H9 (cell line): ENCODE data around the gene FOXN4. TPM values are rescaled to one million over a fixed set of nuclear protein-coding genes. Genes with fewer than 3 reads are reported as not detected.

Experiments used
- DNase-seq: peaks from one replicate; pipeline ENCODE4 v3.0.0-alpha.2; 2017
- H2AFZ ChIP-seq: one replicate; pipeline ENCODE4 v1.6.1; 2013; ENCODE audit warnings: mild to moderate bottlenecking, low read length, control low read depth, moderate library complexity
- H2AK5ac ChIP-seq: 2 replicates; pipeline ENCODE4 v1.6.1; 2013; ENCODE audit warnings: low read length, control low read depth, mixed read lengths; ENCODE audit not compliant: insufficient read length
- H2BK120ac ChIP-seq: one replicate; pipeline ENCODE4 v1.6.1; 2013; ENCODE audit warnings: low read depth, mild to moderate bottlenecking, low read length, control low read depth, inconsistent platforms; ENCODE audit not compliant: poor library complexity, severe bottlenecking
- H2BK12ac ChIP-seq: 2 replicates; pipeline ENCODE4 v1.6.1; 2013; ENCODE audit warnings: low read length, control low read depth, mixed read lengths, low read depth; ENCODE audit not compliant: insufficient read length
- H2BK15ac ChIP-seq: 2 replicates; pipeline ENCODE4 v1.6.1; 2013; ENCODE audit warnings: low read depth, low read length, control low read depth
- H2BK20ac ChIP-seq: one replicate; pipeline ENCODE4 v1.6.1; 2013; ENCODE audit warnings: low read depth, mild to moderate bottlenecking, low read length, control low read depth, inconsistent platforms; ENCODE audit not compliant: poor library complexity, severe bottlenecking
- H2BK5ac ChIP-seq: 2 replicates; pipeline ENCODE4 v1.6.1; 2013; ENCODE audit warnings: low read length, control low read depth, mixed read lengths; ENCODE audit not compliant: insufficient read length
- H3K14ac ChIP-seq: 2 replicates; pipeline ENCODE4 v1.6.1; 2013; ENCODE audit warnings: low read length, control low read depth; ENCODE audit not compliant: insufficient read depth
- H3K18ac ChIP-seq: 2 replicates; pipeline ENCODE4 v1.6.1; 2013; ENCODE audit warnings: low read depth, mild to moderate bottlenecking, mixed read lengths, low read length, control low read depth; ENCODE audit not compliant: insufficient read length
- H3K23ac ChIP-seq: 2 replicates; pipeline ENCODE4 v1.6.1; 2013; ENCODE audit warnings: low read length, control low read depth, mixed read lengths, low read depth; ENCODE audit not compliant: insufficient read length
- H3K23me2 ChIP-seq: 2 replicates; pipeline ENCODE4 v1.6.1; 2013; ENCODE audit warnings: low read depth, mild to moderate bottlenecking, mixed read lengths, low read length, control low read depth; ENCODE audit not compliant: insufficient read length, poor library complexity, severe bottlenecking
- H3K27ac ChIP-seq: 2 replicates; pipeline ENCODE4 v1.5.1; 2013; ENCODE audit warnings: low read length, control low read depth, mixed read lengths, low read depth; ENCODE audit not compliant: insufficient read length
- H3K27me3 ChIP-seq: 2 replicates; pipeline ENCODE4 v1.6.1; 2013; ENCODE audit warnings: low read length, control low read depth, inconsistent platforms; ENCODE audit not compliant: insufficient read depth
- H3K4ac ChIP-seq: 2 replicates; pipeline ENCODE4 v1.6.1; 2013; ENCODE audit warnings: low read depth, mild to moderate bottlenecking, control low read depth, inconsistent platforms, low read length, moderate library complexity
- H3K4me1 ChIP-seq: 2 replicates; pipeline ENCODE4 v1.6.1; 2013; ENCODE audit warnings: low read length, control low read depth, inconsistent platforms; ENCODE audit not compliant: insufficient read depth
- H3K4me2 ChIP-seq: 2 replicates; pipeline ENCODE4 v1.6.1; 2013; ENCODE audit warnings: low read length, control low read depth, mixed read lengths; ENCODE audit not compliant: insufficient read length, insufficient read depth
- H3K56ac ChIP-seq: 2 replicates; pipeline ENCODE4 v1.6.1; 2013; ENCODE audit warnings: low read depth, mild to moderate bottlenecking, mixed read lengths, low read length, control low read depth; ENCODE audit not compliant: insufficient read length
- H3K79me1 ChIP-seq: 2 replicates; pipeline ENCODE4 v1.6.1; 2013; ENCODE audit warnings: low read depth, mild to moderate bottlenecking, moderate library complexity, low read length, control low read depth, inconsistent platforms; ENCODE audit not compliant: insufficient read depth, poor library complexity, severe bottlenecking
- H3K79me2 ChIP-seq: 2 replicates; pipeline ENCODE4 v1.6.1; 2013; ENCODE audit warnings: low read length, control low read depth, inconsistent platforms; ENCODE audit not compliant: insufficient read depth
- H3K9ac ChIP-seq: 2 replicates; pipeline ENCODE4 v1.6.1; 2013; ENCODE audit warnings: low read length, control low read depth, mixed read lengths; ENCODE audit not compliant: insufficient read length; ENCODE audit errors: extremely low read depth
- H3K9me3 ChIP-seq: one replicate; pipeline ENCODE4 v1.6.1; 2013; ENCODE audit warnings: low read depth, low read length, inconsistent platforms; ENCODE audit not compliant: control insufficient read depth
- H3T11ph ChIP-seq: one replicate; pipeline ENCODE4 v1.6.1; 2013; ENCODE audit warnings: mild to moderate bottlenecking, low read length, control low read depth, inconsistent platforms
- H4K20me1 ChIP-seq: one replicate; pipeline ENCODE4 v1.6.1; 2013; ENCODE audit not compliant: control insufficient read depth, insufficient read length, insufficient read depth
- H4K5ac ChIP-seq: 2 replicates; pipeline ENCODE4 v1.6.1; 2013; ENCODE audit warnings: low read depth, mild to moderate bottlenecking, mixed read lengths, low read length, control low read depth; ENCODE audit not compliant: insufficient read length
- H4K8ac ChIP-seq: replicated peaks from 2 replicates; pipeline ENCODE4 v1.6.1; 2013; ENCODE audit warnings: low read length, control low read depth, mixed read lengths, low read depth; ENCODE audit not compliant: insufficient read length
- H4K91ac ChIP-seq: 2 replicates; pipeline ENCODE4 v1.6.1; 2013; ENCODE audit warnings: low read depth, mild to moderate bottlenecking, moderate library complexity, mixed read lengths, low read length, control low read depth; ENCODE audit not compliant: insufficient read length
- H3K27ac Mint-ChIP-seq, 3 experiments: 2 replicates in 2 of 3; 3 replicates in 1 of 3; pipeline ENCODE4 v1.8.0; 2020 to 2021; ENCODE audit warnings: mixed read lengths in 3 of 3, mild to moderate bottlenecking in 1 of 3, moderate library complexity in 1 of 3
- H3K27me3 Mint-ChIP-seq: 2 replicates; pipeline ENCODE4 v1.8.0; 2021; ENCODE audit warnings: low read depth, mild to moderate bottlenecking, moderate library complexity, mixed read lengths
- H3K36me3 Mint-ChIP-seq, 3 experiments: 2 replicates in 2 of 3; 3 replicates in 1 of 3; pipeline ENCODE4 v1.8.0; 2020 to 2021; ENCODE audit warnings: low read depth in 3 of 3, mixed read lengths in 3 of 3; ENCODE audit not compliant: insufficient read depth in 1 of 3
- H3K4me1 Mint-ChIP-seq, 2 experiments: 2 replicates each; pipeline ENCODE4 v1.8.0; 2020; ENCODE audit warnings: mixed read lengths in 2 of 2
- H3K4me3 Mint-ChIP-seq, 2 experiments: 2 replicates in 1 of 2; 3 replicates in 1 of 2; pipeline ENCODE4 v1.8.0; 2020 to 2021; ENCODE audit warnings: mild to moderate bottlenecking in 2 of 2, mixed read lengths in 2 of 2, moderate library complexity in 1 of 2
- H3K9me3 Mint-ChIP-seq, 2 experiments: 2 replicates in 1 of 2; 3 replicates in 1 of 2; pipeline ENCODE4 v1.8.0; 2020; ENCODE audit warnings: mild to moderate bottlenecking in 2 of 2, mixed read lengths in 2 of 2, moderate library complexity in 1 of 2
- WGBS: extraction: QIAGEN DNeasy Blood & Tissue Kit; methylation state at CpG from one replicate; pipeline ENCODE4 v1.1.7; 2013; ENCODE audit warnings: missing lambda C conversion rate, low lambda C conversion rate, mixed read lengths; ENCODE audit not compliant: insufficient read length; ENCODE audit errors: extremely low coverage; 5-methylcytosine and 5-hydroxymethylcytosine counted together
- total RNA-seq: library from RNA; stranded (reverse); gene quantifications from 2 replicates; pipeline ENCODE4 v1.2.1, GENCODE V29; 2021
- TF ChIP-seq, protein P1 (sequence below): fragments of 200-600 bp; sonication (generic); conservative IDR thresholded peaks from 3 replicates; pipeline ENCODE4 v1.8.0; 2021; ENCODE audit warnings: antibody characterized with exemption, mild to moderate bottlenecking

FOXN4 gene
- total RNA-seq, 1 experiment from 2014 or later: 0.39 TPM

DNA sequence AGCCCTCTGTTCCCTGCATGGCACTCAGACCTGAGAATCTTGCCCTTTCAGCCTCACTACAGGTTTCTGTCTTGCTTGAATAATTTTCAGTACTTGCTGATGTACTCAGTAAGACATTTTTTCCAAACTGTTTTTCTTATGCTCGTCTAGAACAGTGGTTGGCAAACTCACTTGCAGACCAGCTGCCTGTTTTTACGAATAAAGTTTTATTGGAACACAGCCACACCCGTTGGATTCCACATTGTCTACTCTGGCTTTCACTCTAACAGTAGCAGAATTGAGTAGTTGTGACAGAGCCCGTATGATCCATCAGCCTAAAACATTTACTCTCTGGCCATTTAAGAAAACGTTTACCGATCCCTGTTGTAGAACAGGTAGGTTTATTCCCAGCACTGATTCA, 72.8 kb downstream of the FOXN4 start:
- Histone ChIP-seq H3K4me2 (no peak overlapping the region), H4K20me1 (no peaks in the 10 kb centered on the region), H3K23ac (no peak overlapping the region), H3K9ac (no peak overlapping the region), H2AK5ac (no peak overlapping the region), H2AFZ (no peak overlapping the region), H3K56ac (no peak overlapping the region), H3K14ac (no peak overlapping the region), H3T11ph (no peak overlapping the region), H2BK120ac (no peak overlapping the region), H2BK20ac (no peak overlapping the region), H4K5ac (no peak overlapping the region), H3K4me1 (no peaks in the 10 kb centered on the region), H2BK15ac (no peak overlapping the region), H3K27me3 (no peaks in the 10 kb centered on the region), H4K8ac (no peak overlapping the region), H3K79me2 (no peaks in the 10 kb centered on the region), H2BK12ac (no peak overlapping the region), H4K91ac (no peak overlapping the region), H3K18ac (no peak overlapping the region), H3K27ac (no peak overlapping the region), H3K79me1 (no peaks in the 10 kb centered on the region), H3K4ac (no peak overlapping the region), H3K9me3 (no peaks in the 10 kb centered on the region), H2BK5ac (no peak overlapping the region), H3K23me2 (no peaks in the 10 kb centered on the region)
- Mint-ChIP-seq H3K9me3 (no peaks in the 10 kb centered on the region), H3K4me1 (no peaks in the 10 kb centered on the region; a peak in 1 of 4 replicates), H3K27ac (no peak overlapping the region), H3K36me3 (peaks cover 2 to 26% (median 21%) of the 10 kb centered on the region in 3 experiments; a peak in 5 of 7 replicates), H3K4me3 (no peak overlapping the region), H3K27me3 (no peaks in the 10 kb centered on the region)
- no CpG with 5 or more reads among the region's 6 CpGs for WGBS
- no peak for DNase-seq
- TF ChIP-seq, protein P1, sequence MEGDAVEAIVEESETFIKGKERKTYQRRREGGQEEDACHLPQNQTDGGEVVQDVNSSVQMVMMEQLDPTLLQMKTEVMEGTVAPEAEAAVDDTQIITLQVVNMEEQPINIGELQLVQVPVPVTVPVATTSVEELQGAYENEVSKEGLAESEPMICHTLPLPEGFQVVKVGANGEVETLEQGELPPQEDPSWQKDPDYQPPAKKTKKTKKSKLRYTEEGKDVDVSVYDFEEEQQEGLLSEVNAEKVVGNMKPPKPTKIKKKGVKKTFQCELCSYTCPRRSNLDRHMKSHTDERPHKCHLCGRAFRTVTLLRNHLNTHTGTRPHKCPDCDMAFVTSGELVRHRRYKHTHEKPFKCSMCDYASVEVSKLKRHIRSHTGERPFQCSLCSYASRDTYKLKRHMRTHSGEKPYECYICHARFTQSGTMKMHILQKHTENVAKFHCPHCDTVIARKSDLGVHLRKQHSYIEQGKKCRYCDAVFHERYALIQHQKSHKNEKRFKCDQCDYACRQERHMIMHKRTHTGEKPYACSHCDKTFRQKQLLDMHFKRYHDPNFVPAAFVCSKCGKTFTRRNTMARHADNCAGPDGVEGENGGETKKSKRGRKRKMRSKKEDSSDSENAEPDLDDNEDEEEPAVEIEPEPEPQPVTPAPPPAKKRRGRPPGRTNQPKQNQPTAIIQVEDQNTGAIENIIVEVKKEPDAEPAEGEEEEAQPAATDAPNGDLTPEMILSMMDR: no peak
